ENCODE results near the gene CHURC1.

The CHURC1 gene

GRCh38 chr14:64939817-64940190, 25.5 kb downstream of the CHURC1 start:
- DNase-seq = no peak

GRCh38 chr14:64940336-64940910, 26.2 kb downstream of the CHURC1 start:
- DNase-seq = no peak

DNA sequence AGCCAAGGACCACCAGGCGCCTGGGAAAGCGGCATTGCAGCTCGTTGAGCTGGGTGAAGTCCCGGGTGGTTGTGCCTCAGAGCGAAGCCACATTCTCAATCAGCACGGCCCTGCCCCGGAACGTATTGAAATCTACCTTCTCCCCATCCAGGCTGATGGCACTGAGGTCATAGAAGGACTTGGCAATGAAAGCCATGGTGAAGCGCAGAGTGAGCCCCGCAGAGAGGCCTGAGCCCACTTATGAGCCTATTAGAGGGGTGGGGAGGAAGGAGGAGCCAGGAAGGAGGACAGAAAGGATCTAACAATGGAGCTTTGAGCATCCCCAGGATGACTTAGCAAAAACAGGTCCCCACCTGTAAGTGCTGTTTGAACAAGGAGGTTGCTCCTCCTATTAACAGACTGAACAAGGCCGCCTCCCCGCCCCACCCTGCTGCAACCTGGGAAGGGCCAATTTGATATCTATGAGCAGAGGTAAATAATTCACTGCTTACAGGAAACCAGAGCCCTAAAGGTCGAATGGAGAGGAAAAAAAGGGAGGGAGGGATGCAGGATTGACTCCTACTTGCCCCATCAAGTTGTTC, 28.4 kb downstream of the CHURC1 start, which contains the start of gene GPX2:
TSS of gene GPX2 (minus strand) at position 215 of the 581 bp plus-strand sequence. CDS start at position 196, 19 bp downstream.
- no peak for DNase-seq

DNA sequence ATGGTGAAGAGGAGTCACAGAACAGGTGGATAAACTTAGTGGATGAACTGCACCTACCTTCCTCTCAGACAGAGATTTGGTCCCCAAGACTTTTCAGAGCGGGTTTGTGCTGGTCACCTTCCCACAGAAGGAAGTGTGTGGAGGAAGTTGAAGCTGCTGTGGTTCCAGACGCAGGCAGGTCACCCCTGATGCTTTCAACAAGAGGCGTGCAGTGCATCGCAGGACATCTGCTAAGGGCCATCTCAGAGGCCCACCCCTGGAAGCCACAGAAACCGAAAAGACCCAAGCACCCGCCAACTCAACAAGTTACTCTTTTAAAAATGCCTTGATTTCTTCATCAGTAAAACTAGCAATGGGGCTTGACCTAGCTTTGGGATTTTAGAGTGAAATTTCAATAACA, 29.3 kb downstream of the CHURC1 start:
- DNase-seq = no peak

- DNase-seq = no peak
These were observed 29.8 kb downstream of the CHURC1 start for GRCh38 chr14:64944041-64944440.

- no peak for DNase-seq
These were observed 30.6 kb downstream of the CHURC1 start for GRCh38 chr14:64944861-64945260.

DNA sequence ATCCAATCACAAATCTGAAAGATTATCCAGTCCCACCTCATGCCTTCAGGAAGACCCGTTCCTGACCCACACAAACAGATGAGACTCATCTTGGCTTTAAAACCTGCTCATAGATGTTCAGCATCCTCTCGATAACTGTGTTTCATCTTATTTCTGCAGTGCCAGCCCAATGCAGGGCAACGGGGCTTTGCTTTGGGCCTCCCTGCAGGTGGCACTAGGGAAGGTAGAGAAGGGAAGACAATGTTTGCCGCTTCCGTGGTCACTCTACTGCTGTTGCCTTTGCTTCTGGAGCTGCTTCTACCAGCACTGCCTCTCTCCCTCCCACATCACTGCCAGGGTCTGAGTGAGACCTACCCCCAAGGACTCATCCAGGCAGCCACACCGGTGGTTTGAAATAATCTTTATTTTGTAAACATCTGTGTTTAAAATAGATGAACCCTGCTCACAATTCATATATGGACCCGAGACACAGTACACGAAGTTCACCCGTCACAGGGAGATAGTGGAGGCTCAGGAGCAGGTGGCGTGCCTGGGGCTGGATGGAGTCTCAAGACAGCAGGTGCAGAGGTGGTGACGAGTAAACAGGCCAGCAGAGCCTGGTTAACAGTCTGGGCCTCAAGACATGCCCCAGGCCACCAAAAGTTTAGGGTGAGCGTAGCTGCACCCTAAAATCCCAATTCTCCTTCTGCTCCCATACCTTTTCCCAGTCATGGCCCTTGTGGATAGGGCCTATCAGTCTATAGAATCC, 31.4 kb downstream of the CHURC1 start:
- no peak for DNase-seq

GRCh38 chr14:64946310-64947045, 32.2 kb downstream of the CHURC1 start:
- DNase-seq = no peak

DNA sequence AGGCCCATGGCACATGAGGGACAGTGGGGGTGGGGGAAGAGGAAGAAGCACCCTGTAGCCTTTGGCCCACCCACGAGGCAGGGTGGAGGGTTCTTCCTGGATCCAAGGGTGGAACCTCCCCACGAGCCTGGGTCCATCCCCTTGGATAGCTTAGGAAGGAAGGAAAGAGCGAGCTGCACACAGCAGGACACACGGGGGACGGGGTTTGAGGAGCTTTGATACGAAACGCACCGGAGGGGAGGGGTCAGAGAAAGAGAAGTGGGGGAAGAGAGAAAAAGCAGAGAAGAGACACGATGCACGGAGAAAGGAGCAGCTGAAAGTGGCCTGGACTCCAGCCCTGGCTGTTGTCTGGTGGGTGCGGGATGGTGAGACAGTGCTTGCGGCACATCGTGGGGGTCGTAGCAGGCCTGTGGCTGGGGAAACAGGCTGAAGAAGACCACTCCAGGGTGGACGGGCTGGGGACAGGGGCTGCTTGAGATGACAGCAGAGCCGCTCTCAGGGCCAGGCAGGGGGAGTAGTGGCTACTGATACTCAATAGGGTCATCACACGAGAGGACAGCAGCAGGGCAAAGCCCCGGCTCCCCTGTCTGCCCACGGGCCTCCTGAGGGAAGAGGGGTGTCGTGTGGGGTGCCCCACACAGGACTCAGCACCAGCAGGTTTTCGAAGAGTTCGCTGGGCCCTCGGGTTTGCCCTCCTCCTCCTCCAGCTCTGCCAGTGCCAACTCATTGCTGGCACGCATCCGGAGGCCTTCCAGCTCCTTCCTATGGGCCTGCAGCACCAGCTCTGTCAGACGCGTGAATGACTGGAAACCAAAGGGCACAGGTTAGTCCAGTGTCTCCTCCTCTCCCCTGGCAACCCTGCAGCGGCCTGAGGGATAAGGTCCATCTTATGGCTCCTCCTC, 33.7 kb downstream of the CHURC1 start:
- no peak for DNase-seq

- DNase-seq = no peak
These were observed 34.5 kb downstream of the CHURC1 start for GRCh38 chr14:64948612-64949210.

DNA sequence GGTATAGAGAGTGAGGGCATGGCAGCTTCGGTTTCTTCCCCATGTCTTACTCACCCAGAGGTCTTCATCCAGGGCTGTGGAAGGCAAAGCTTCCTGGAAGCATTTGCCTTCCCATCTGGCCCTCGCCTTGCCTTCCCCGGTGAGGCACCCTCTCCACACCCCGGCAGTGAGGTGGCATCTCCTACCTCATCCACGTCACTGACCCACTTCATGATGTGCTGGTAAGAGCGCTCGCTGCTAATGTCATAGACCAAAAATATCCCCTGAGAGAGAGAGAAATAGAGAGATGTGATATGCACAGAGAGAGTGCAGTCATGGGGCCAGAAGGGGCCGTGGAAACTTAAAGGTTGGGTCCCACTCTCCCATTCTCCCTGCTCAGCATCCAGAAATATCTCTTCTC, 36.6 kb downstream of the CHURC1 start:
- no peak for DNase-seq

- no peak for DNase-seq
These were observed 37.0 kb downstream of the CHURC1 start for GRCh38 chr14:64951291-64951690.

GRCh38 chr14:64951724-64952123, 37.5 kb downstream of the CHURC1 start:
- DNase-seq = no peak

DNA sequence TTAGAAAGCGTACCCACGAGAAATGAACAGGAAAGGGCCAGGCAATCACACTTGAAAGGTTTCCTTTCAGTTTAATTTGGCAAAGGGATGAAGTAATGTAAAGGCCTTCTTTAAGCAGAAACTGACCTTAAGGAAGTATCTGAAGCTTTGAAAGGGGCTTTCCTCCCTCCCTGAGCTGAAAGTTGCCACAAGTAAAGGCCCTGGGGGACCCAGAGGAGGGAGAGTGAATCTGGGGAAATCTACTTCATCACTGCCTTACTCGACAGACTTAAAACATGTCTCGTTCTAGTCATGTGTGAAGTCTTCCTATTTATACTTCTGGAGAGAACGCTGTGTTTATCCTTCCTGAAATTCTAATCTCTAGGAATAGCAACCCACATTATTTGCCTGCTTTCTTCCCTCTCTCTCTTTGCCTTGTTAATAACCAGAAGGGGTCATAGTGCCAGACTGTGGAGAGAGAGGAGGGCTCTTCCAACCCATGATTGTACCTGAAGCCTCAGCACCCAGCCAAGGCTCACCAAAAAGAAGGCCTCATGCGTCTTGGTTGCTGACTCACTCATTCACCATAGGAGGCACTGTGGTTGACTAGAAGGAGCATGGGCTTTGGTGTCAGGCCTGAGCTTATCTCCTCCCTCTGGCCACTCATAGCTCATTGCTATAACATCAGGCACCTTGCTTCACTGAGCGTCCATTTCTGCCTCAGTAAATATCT, 38.5 kb downstream of the CHURC1 start:
- DNase-seq = peak; percentile 7

GRCh38 chr14:64953310-64953654, 39.0 kb downstream of the CHURC1 start:
- DNase-seq = no peak

DNA sequence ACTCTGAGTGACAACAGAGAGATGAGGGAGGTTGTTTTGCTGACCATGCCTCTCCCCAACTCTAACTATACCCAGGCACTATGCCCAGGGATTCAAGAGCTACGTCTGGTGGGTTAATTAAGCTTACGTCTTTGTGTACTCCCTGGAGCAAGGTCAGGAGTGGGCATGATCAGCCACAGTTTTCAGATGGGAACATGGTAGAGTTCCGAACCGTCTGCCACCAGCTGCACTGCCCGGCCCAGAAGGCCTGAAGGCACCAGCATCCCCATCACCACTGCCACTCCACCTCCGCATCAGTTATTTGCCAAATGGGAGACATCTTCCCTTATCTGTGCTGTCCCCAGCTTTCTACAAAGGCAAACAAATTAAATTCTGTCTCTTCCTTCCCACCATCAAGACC, 39.4 kb downstream of the CHURC1 start:
- no peak for DNase-seq

GRCh38 chr14:64954491-64955240, 40.4 kb downstream of the CHURC1 start:
- no peak for DNase-seq

- DNase-seq = no peak
These were observed 41.0 kb downstream of the CHURC1 start for GRCh38 chr14:64955297-64955696.

GRCh38 chr14:64956697-64957406, 42.6 kb downstream of the CHURC1 start:
- no peak for DNase-seq

- no peak for DNase-seq
These were observed 43.9 kb downstream of the CHURC1 start for GRCh38 chr14:64958201-64958600.
